HL-60 (cell line): Measurements from ENCODE around the gene DPH2.

Source experiments
- DNase-seq, 2 experiments: peaks; one replicate each; pipeline ENCODE4 v3.0.0-alpha.2; 2010 to 2020; ENCODE audit warnings: low read depth in 1 of 2, low spot score in 1 of 2
- H3K27ac ChIP-seq: fragments of 250-450 bp; sonication (Bioruptor Pico); replicated peaks from 2 replicates; pipeline ENCODE4 v1.5.1; 2020; ENCODE audit warnings: mild to moderate bottlenecking, moderate library complexity
- H3K27me3 ChIP-seq: fragments of 250-450 bp; sonication (Bioruptor Pico); 2 replicates; pipeline ENCODE4 v1.5.1; 2021; ENCODE audit warnings: mild to moderate bottlenecking, moderate library complexity; ENCODE audit not compliant: insufficient read depth, poor library complexity, severe bottlenecking
- H3K4me3 ChIP-seq: replicated peaks from 2 replicates; pipeline ENCODE4 v1.5.1; 2011; ENCODE audit warnings: mild to moderate bottlenecking, control low read depth, low read length; ENCODE audit not compliant: insufficient read depth
- GABPA ChIP-seq: IDR thresholded peaks from 2 replicates; pipeline ENCODE4 v1.6.1; 2012; ENCODE audit warnings: low read depth
- POLR2AphosphoS5 ChIP-seq: IDR thresholded peaks from 2 replicates; pipeline ENCODE4 v1.6.1; 2012; ENCODE audit warnings: low read depth
- SPI1 ChIP-seq: IDR thresholded peaks from 2 replicates; pipeline ENCODE4 v1.6.1; 2012; ENCODE audit warnings: low read depth, mild to moderate bottlenecking, borderline replicate concordance
- TF ChIP-seq, protein P1 (sequence below): IDR thresholded peaks from 2 replicates; pipeline ENCODE4 v1.6.1; 2012; ENCODE audit warnings: low read depth; ENCODE audit not compliant: insufficient replicate concordance
- TF ChIP-seq, protein P2 (sequence below): IDR thresholded peaks from one replicate; pipeline ENCODE4 v1.5.1; 2011; ENCODE audit warnings: low read length, control low read depth, inconsistent platforms; ENCODE audit not compliant: insufficient read depth

DPH2 gene

DNA sequence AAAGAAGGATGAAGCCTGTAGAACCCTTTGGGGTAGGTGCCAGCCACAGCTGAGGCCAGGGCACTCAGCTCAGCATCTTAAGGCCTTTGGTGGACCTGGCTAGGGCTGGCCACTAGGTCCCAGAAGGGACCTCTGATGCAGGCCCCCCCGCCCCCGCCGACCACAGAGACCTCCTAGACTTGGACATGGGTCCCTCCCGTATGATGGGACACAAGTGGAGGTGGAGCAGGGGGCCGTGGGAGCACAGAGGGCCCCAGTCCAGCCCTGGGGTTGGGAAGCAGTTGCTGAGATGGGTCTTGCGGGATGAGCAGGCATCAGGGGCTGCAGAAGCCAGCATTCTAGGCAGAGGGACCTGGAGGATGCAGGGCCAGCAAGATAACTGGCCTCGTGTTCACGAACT, 12.4 kb downstream of the DPH2 start:
- Histone ChIP-seq H3K27ac (no peak overlapping the region), H3K4me3 (no peak overlapping the region), H3K27me3 (no peaks in the 10 kb centered on the region)
- no peak for DNase-seq
- TF ChIP-seq POLR2AphosphoS5: no peak
- no peak for TF ChIP-seq SPI1
- TF ChIP-seq, protein P1, sequence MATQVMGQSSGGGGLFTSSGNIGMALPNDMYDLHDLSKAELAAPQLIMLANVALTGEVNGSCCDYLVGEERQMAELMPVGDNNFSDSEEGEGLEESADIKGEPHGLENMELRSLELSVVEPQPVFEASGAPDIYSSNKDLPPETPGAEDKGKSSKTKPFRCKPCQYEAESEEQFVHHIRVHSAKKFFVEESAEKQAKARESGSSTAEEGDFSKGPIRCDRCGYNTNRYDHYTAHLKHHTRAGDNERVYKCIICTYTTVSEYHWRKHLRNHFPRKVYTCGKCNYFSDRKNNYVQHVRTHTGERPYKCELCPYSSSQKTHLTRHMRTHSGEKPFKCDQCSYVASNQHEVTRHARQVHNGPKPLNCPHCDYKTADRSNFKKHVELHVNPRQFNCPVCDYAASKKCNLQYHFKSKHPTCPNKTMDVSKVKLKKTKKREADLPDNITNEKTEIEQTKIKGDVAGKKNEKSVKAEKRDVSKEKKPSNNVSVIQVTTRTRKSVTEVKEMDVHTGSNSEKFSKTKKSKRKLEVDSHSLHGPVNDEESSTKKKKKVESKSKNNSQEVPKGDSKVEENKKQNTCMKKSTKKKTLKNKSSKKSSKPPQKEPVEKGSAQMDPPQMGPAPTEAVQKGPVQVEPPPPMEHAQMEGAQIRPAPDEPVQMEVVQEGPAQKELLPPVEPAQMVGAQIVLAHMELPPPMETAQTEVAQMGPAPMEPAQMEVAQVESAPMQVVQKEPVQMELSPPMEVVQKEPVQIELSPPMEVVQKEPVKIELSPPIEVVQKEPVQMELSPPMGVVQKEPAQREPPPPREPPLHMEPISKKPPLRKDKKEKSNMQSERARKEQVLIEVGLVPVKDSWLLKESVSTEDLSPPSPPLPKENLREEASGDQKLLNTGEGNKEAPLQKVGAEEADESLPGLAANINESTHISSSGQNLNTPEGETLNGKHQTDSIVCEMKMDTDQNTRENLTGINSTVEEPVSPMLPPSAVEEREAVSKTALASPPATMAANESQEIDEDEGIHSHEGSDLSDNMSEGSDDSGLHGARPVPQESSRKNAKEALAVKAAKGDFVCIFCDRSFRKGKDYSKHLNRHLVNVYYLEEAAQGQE: no peak
- TF ChIP-seq, protein P2, sequence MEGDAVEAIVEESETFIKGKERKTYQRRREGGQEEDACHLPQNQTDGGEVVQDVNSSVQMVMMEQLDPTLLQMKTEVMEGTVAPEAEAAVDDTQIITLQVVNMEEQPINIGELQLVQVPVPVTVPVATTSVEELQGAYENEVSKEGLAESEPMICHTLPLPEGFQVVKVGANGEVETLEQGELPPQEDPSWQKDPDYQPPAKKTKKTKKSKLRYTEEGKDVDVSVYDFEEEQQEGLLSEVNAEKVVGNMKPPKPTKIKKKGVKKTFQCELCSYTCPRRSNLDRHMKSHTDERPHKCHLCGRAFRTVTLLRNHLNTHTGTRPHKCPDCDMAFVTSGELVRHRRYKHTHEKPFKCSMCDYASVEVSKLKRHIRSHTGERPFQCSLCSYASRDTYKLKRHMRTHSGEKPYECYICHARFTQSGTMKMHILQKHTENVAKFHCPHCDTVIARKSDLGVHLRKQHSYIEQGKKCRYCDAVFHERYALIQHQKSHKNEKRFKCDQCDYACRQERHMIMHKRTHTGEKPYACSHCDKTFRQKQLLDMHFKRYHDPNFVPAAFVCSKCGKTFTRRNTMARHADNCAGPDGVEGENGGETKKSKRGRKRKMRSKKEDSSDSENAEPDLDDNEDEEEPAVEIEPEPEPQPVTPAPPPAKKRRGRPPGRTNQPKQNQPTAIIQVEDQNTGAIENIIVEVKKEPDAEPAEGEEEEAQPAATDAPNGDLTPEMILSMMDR: no peak
- no peak for TF ChIP-seq GABPA

DNA sequence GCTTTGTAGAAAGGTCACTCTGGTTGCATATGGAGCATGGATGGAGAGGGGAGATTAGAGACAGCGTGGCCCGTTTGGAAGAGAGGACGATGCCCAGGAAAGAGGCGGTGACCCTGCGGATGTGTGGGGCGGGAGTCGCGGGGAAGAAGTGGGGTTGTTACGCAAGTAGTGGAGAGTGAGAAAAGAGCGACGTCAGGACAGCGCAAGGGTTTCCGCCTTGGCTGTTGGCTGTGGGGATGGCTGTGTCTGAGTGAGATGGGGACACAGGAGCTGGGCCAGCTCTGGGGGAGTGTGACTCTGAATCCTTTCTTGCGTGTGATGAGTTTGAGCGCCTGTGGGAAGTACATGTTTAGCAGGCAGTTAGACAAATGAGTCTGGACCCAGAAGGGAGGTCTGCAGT, 13.0 kb downstream of the DPH2 start:
- no peak for TF ChIP-seq GABPA
- TF ChIP-seq, protein P2: no peak
- TF ChIP-seq, protein P1: no peak
- TF ChIP-seq SPI1: no peak
- Histone ChIP-seq H3K4me3 (no peak overlapping the region), H3K27ac (no peak overlapping the region), H3K27me3 (no peaks in the 10 kb centered on the region)
- peak; percentile 50 to 58 for DNase-seq

DNA sequence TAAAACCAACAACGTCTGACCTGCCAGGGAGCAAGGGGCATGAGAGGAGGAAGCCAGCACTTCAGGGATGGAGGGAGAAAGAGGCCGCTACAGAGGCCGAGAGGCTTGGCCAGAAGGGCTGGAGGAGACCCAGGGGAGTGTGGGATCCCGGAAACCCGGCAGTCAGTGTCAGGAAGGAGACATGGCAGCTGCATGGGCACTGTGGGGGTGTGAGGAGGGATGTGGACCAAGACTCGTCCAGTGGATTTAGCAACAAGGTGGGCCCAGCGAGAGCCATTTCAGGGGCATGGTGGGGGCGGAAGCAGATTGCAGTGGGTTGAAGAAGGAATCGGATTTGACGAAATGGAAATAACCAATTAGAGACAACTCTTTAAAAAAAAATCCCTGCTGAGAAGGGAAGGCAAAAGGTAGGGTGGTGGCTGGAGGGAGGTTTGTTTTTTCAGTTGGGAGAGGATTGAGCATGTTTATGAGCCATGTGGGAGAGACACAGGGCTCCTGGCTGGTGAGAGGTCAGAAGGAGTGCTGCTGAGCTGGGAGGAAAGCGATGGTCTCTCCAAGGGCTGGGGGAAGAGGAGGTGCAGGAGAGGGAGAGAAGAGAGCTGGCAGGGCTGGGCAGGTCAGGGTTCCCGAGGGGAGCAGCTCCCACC, 13.6 kb downstream of the DPH2 start:
- no peak for DNase-seq
- Histone ChIP-seq H3K27me3 (no peaks in the 10 kb centered on the region), H3K4me3 (no peak overlapping the region), H3K27ac (no peak overlapping the region)
- no peak for TF ChIP-seq POLR2AphosphoS5
- no peak for TF ChIP-seq GABPA
- TF ChIP-seq, protein P2: no peak
- no peak for TF ChIP-seq SPI1
- TF ChIP-seq, protein P1: no peak
